T-cell (primary cell): ENCODE results near the gene CPPED1. TPM values are rescaled to one million over a fixed set of nuclear protein-coding genes. Genes with fewer than 3 reads are reported as not detected.

Experiments used
- ATAC-seq, 4 experiments: fragments of 200-7000 bp in 3 of 4; fragments of 150-1000 bp in 1 of 4; cut with Tn5 transposase; replicated peaks in 1 of 4; 1 replicate in 3 of 4; 2 replicates in 1 of 4; pipeline ENCODE4 v1.10.0; 2021; ENCODE audit warnings: moderate library complexity in 3 of 4, mild to moderate bottlenecking in 2 of 4, moderate number of reproducible peaks in 1 of 4
- CTCF ChIA-PET, 2 donors: fragments of 300-600 bp; sonication (Branson Sonifier 250); formaldehyde crosslinking; loops; one replicate each; lab custom pipeline; 2022; ENCODE audit warnings: antibody characterized with exemption in 2 of 2; lab: Charles Lee
- POLR2A ChIA-PET, 2 donors: fragments of 300-600 bp; sonication (Branson Sonifier 250); formaldehyde crosslinking; loops; one replicate each; lab custom pipeline; 2022; ENCODE audit warnings: antibody characterized with exemption in 2 of 2; lab: Charles Lee
- DNase-seq, 35 experiments: peaks; one replicate each; pipeline versions ENCODE4 v3.0.0 to v3.0.0-alpha.2; 2013 to 2023
- H3K27ac ChIP-seq: one replicate; pipeline ENCODE4 v1.5.1; 2013; ENCODE audit warnings: low read length
- H3K27me3 ChIP-seq, 2 experiments: replicated peaks in 1 of 2; 1 replicate in 1 of 2; 2 replicates in 1 of 2; pipeline versions ENCODE4 v1.6.1 to v1.7.0; 2013; ENCODE audit warnings: low read length in 1 of 2, mixed read lengths in 1 of 2; ENCODE audit not compliant: control insufficient read depth in 2 of 2, insufficient read depth in 2 of 2; ENCODE audit errors: extremely low read depth in 1 of 2
- H3K36me3 ChIP-seq, 2 donors: 1 replicate in 1 of 2; 2 replicates in 1 of 2; pipeline versions ENCODE4 v1.6.1 to v1.7.0; 2013; ENCODE audit warnings: low read length in 1 of 2; ENCODE audit not compliant: control insufficient read depth in 2 of 2, insufficient read depth in 1 of 2; ENCODE audit errors: extremely low read depth in 1 of 2
- H3K4me1 ChIP-seq, 2 experiments: 1 replicate in 1 of 2; 2 replicates in 1 of 2; pipeline versions ENCODE4 v1.6.1 to v1.7.0; 2013; ENCODE audit warnings: low read length in 2 of 2, mixed read lengths in 1 of 2; ENCODE audit not compliant: insufficient read depth in 2 of 2, control insufficient read depth in 1 of 2; ENCODE audit errors: extremely low read depth in 1 of 2
- H3K4me3 ChIP-seq, 2 donors: 1 replicate in 1 of 2; 2 replicates in 1 of 2; pipeline versions ENCODE4 v1.5.1 to v1.7.0; 2013; ENCODE audit warnings: mild to moderate bottlenecking in 2 of 2, low read length in 1 of 2, moderate library complexity in 1 of 2; ENCODE audit not compliant: control insufficient read depth in 1 of 2; ENCODE audit errors: extremely low read depth in 1 of 2
- H3K9me3 ChIP-seq: 2 replicates; pipeline ENCODE4 v1.7.0; 2013
- H3K27ac Mint-ChIP-seq, 2 donors: one replicate each; pipeline ENCODE4 v1.8.0; 2020 to 2021; ENCODE audit warnings: mild to moderate bottlenecking in 2 of 2, mixed read lengths in 2 of 2
- H3K27me3 Mint-ChIP-seq, 2 donors: one replicate each; pipeline ENCODE4 v1.8.0; 2021 to 2022; ENCODE audit warnings: mixed read lengths in 2 of 2
- H3K36me3 Mint-ChIP-seq: one replicate; pipeline ENCODE4 v1.8.0; 2021; ENCODE audit warnings: mixed read lengths
- H3K4me1 Mint-ChIP-seq, 3 donors: one replicate each; pipeline ENCODE4 v1.8.0; 2020 to 2022; ENCODE audit warnings: mixed read lengths in 3 of 3, mild to moderate bottlenecking in 1 of 3
- H3K4me3 Mint-ChIP-seq, 3 donors: one replicate each; pipeline ENCODE4 v1.8.0; 2020 to 2022; ENCODE audit warnings: mild to moderate bottlenecking in 3 of 3, mixed read lengths in 3 of 3, moderate library complexity in 3 of 3
- H3K9me3 Mint-ChIP-seq, 3 donors: one replicate each; pipeline ENCODE4 v1.8.0; 2020 to 2022; ENCODE audit warnings: mixed read lengths in 3 of 3
- WGBS: methylation state at CpG from one replicate; pipeline ENCODE4 v1.1.5; 2013; ENCODE audit warnings: missing lambda C conversion rate; ENCODE audit not compliant: insufficient coverage; 5-methylcytosine and 5-hydroxymethylcytosine counted together
- total RNA-seq, 35 experiments: library from RNA in 6 of 35; stranded (reverse) in 6 of 35; fragments of 120-200 nt in 1 of 35; gene quantifications; one replicate each; pipeline versions ENCODE4 v1.2.1 to v1.2.4 and lab custom pipeline; 2013 to 2026

Gene CPPED1
- total RNA-seq, 5 donors from 2014 or later (not counting 1 experiment from before 2014, with no cell fraction given): 2.9 to 9.2 (median 7.5) TPM

GRCh38 chr16:12798846-12799245 is 4.8 kb downstream of the CPPED1 start:
- Histone ChIP-seq H3K4me3 (no peak overlapping the region), H3K27me3 (no peaks in the 10 kb centered on the region), H3K9me3 (no peaks in the 10 kb centered on the region), H3K4me1 (peaks cover 2 to 11% of the 10 kb centered on the region in 2 experiments), H3K36me3 (no peaks in the 10 kb centered on the region), H3K27ac (no peak overlapping the region)
- Mint-ChIP-seq H3K36me3 (peaks cover 9% of the 10 kb centered on the region), H3K27me3 (no peaks in the 10 kb centered on the region), H3K4me3 (no peak overlapping the region), H3K4me1 (peaks cover 15 to 18% (median 17%) of the 10 kb centered on the region in 3 donors), H3K9me3 (peaks cover 0 to 5% (median 0%) of the 10 kb centered on the region in 3 donors), H3K27ac (no peak overlapping the region)
- 100% methylated on average over 3 of the region's 5 CpGs for WGBS
- CTCF ChIA-PET: interaction anchor here in 1 of 2 donors (0.7 kb wide), 1 partner anchor 1067 kb away, joined by 7 read pairs; no protein-coding TSS in a partner anchor
- POLR2A ChIA-PET: no interaction called here
- ATAC-seq (no peak), DNase-seq (no peak)

GRCh38 chr16:12798171-12798570 is 5.5 kb downstream of the CPPED1 start:
- Histone ChIP-seq H3K27ac (no peak overlapping the region), H3K27me3 (no peaks in the 10 kb centered on the region), H3K4me3 (no peak overlapping the region), H3K9me3 (no peaks in the 10 kb centered on the region), H3K36me3 (no peaks in the 10 kb centered on the region), H3K4me1 (peaks cover 1 to 8% of the 10 kb centered on the region in 2 experiments)
- Mint-ChIP-seq H3K4me3 (no peak overlapping the region), H3K27me3 (no peaks in the 10 kb centered on the region), H3K9me3 (peaks cover 0 to 5% (median 0%) of the 10 kb centered on the region in 3 donors), H3K27ac (no peak overlapping the region), H3K4me1 (peaks cover 12 to 15% (median 14%) of the 10 kb centered on the region in 3 donors), H3K36me3 (peaks cover 12% of the 10 kb centered on the region)
- DNase-seq (no peak), ATAC-seq (no peak)
- CTCF ChIA-PET: no interaction called here
- POLR2A ChIA-PET: no interaction called here

GRCh38 chr16:12796498-12796897 is 7.2 kb downstream of the CPPED1 start:
- Histone ChIP-seq H3K4me3 (no peak overlapping the region), H3K36me3 (no peaks in the 10 kb centered on the region), H3K4me1 (no peaks in the 10 kb centered on the region), H3K9me3 (no peaks in the 10 kb centered on the region), H3K27me3 (no peaks in the 10 kb centered on the region), H3K27ac (no peak overlapping the region)
- H3K4me3 Mint-ChIP-seq: no peak overlapping the region
- peaks cover 0 to 6% (median under 1%) of the 10 kb centered on the region in 3 donors for H3K4me1 Mint-ChIP-seq
- POLR2A ChIA-PET: interaction anchor here in 1 of 2 donors (0.6 kb wide), 1 partner anchor 12 kb away, joined by 4 read pairs; no protein-coding TSS in a partner anchor
- ATAC-seq (no peak), DNase-seq (no peak)
- no peak overlapping the region for H3K27ac Mint-ChIP-seq
- peaks cover 26% of the 10 kb centered on the region for H3K36me3 Mint-ChIP-seq
- no peaks in the 10 kb centered on the region for H3K27me3 Mint-ChIP-seq
- CTCF ChIA-PET: no interaction called here
- H3K9me3 Mint-ChIP-seq: peaks cover 0 to 6% (median under 1%) of the 10 kb centered on the region in 3 donors
- no CpG with 5 or more reads among the region's 5 CpGs for WGBS

- Mint-ChIP-seq H3K36me3 (peaks cover 27% of the 10 kb centered on the region), H3K9me3 (peaks cover 0 to 6% (median 0%) of the 10 kb centered on the region in 3 donors), H3K4me3 (no peak overlapping the region), H3K4me1 (no peaks in the 10 kb centered on the region), H3K27me3 (no peaks in the 10 kb centered on the region), H3K27ac (no peak overlapping the region)
- 90% methylated on average over 6 of the region's 12 CpGs for WGBS
- ATAC-seq (no peak), DNase-seq (no peak)
- CTCF ChIA-PET: no interaction called here
- Histone ChIP-seq H3K4me1 (no peaks in the 10 kb centered on the region), H3K4me3 (no peak overlapping the region), H3K36me3 (no peaks in the 10 kb centered on the region), H3K27ac (no peak overlapping the region), H3K27me3 (no peaks in the 10 kb centered on the region), H3K9me3 (no peaks in the 10 kb centered on the region)
- POLR2A ChIA-PET: no interaction called here
Measured at GRCh38 chr16:12794486-12795387, 8.9 kb downstream of the CPPED1 start.

- H3K27ac Mint-ChIP-seq: no peak overlapping the region
- Histone ChIP-seq H3K27me3 (no peaks in the 10 kb centered on the region), H3K9me3 (no peaks in the 10 kb centered on the region), H3K27ac (no peak overlapping the region), H3K36me3 (no peaks in the 10 kb centered on the region), H3K4me1 (no peaks in the 10 kb centered on the region), H3K4me3 (no peak overlapping the region)
- WGBS: 100% methylated on average over 1 of the region's 3 CpGs
- no peaks in the 10 kb centered on the region for H3K4me1 Mint-ChIP-seq
- no peaks in the 10 kb centered on the region for H3K27me3 Mint-ChIP-seq
- H3K36me3 Mint-ChIP-seq: peaks cover 33% of the 10 kb centered on the region
- H3K4me3 Mint-ChIP-seq: no peak overlapping the region
- ATAC-seq: no peak
- CTCF ChIA-PET: no interaction called here
- POLR2A ChIA-PET: no interaction called here
- no peak for DNase-seq
- peaks cover 0 to 6% (median 0%) of the 10 kb centered on the region in 3 donors for H3K9me3 Mint-ChIP-seq
Measured at GRCh38 chr16:12793865-12794240, 9.8 kb downstream of the CPPED1 start.

- Mint-ChIP-seq H3K27me3 (no peaks in the 10 kb centered on the region), H3K27ac (no peak overlapping the region), H3K36me3 (peaks cover 38% of the 10 kb centered on the region), H3K4me3 (no peak overlapping the region), H3K9me3 (peaks cover 0 to 6% (median 0%) of the 10 kb centered on the region in 3 donors), H3K4me1 (no peaks in the 10 kb centered on the region)
- Histone ChIP-seq H3K27me3 (no peaks in the 10 kb centered on the region), H3K36me3 (no peaks in the 10 kb centered on the region), H3K4me3 (no peak overlapping the region), H3K27ac (no peak overlapping the region), H3K4me1 (no peaks in the 10 kb centered on the region), H3K9me3 (no peaks in the 10 kb centered on the region)
- WGBS: 98% methylated on average over 4 of the region's 9 CpGs
- no peak for DNase-seq
- ATAC-seq: no peak
- CTCF ChIA-PET: no interaction called here
- POLR2A ChIA-PET: no interaction called here
Measured at GRCh38 chr16:12793120-12793864, 10.4 kb downstream of the CPPED1 start.
